Measurements from ENCODE around the gene TLE1.
"Not testable (repeated sequence)": the region's sequence is repeated elsewhere in the genome, so short reads cannot be mapped to it uniquely, and the experiment has no call there.

TLE1 gene

DNA sequence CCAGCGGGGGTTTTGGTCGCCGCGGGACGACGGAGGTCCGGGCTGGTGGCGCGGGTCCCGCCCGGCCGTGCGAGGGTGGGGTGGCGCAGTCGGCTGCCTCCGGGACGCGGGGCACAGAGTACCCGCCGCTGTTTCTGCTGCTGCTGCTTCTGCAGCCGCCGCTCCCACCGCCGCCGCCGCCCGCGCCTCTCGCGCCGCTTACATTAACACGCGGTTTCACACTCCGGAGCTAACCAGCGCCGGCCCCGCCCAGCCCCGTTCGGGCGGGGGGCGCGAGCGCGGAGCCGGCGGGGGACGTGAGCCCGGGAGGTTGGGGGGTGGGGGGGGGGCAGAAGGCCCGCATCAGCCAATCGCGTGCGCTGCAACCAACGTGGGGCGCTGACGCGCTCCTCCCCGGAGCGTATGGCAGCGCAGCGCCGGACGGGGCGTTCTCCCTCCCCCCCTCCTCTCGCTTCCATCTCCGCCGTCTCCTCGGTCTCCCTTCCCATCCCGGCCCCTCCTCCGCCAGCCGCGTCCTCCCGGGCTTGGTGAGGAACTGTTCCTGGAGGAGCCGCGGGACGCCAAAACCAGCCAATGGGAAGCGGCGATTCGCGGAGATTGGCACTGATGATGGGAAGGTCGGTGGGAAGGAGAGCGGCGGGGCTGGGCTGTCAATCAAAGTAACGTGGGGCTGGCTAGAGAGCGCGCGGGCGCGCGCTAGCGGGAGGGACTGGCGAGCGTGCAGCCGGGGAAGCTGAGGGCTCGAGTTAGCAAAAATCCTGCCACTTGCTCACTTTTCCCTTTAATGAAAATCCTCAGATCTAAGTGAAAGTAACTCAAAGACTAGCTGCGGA lies at the start of gene TLE1:
TSS of gene TLE1 (minus strand) at position 205 of the 833 bp plus-strand sequence. CDS start 1,307 bp downstream, outside the sequence.
- DNase-seq = no peak

DNA sequence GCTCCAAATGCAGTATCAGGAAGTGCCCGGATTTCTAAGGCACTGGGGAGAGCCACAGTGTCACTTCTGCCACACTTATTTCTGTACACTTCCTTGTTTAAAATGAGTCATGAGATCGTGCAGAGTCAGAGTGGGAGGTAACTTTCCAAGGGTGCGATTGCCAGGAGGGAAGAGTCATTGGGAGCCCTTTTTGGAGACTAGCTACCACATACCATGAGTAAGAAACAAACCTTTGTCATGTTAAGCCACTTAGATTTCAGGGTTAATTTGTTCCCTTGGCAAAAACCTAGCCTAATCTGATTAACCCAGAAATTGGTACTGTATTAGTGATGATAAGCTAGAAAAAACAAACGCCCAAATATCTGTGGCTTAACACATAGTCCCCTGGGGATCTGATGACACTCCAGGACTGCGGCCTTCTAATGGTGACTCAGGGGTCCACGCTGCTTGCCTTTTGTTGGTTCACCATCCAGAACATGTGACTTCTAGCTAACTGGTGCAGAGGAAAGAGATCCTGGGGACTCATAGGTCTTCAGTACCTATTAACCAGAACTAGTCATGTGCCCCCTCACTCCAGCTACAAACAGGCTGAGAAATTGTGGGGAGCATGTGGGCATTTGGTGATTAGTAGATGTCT lies 48.6 kb upstream of the TLE1 start:
- peak; percentile 62 for DNase-seq

DNA sequence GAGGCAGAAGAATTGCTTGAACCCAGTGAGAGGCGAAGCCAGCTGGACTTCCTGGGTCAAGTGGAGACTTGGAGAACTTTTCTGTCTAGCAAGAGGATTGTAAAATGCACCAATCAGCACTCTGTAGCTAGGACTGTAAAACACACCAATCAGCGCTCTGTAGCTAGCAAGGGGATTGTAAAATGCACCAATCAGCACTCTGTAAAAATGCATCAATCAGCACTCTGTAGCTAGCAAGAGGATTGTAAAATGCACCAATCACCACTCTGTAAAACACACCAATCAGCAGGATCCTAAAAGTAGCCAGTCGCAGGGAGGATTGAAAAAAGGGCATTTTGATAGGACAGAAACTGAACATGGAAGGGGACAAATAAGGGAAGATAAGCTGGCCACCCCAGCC lies 41.2 kb upstream of the TLE1 start:
- not testable (repeated sequence) for DNase-seq

DNA sequence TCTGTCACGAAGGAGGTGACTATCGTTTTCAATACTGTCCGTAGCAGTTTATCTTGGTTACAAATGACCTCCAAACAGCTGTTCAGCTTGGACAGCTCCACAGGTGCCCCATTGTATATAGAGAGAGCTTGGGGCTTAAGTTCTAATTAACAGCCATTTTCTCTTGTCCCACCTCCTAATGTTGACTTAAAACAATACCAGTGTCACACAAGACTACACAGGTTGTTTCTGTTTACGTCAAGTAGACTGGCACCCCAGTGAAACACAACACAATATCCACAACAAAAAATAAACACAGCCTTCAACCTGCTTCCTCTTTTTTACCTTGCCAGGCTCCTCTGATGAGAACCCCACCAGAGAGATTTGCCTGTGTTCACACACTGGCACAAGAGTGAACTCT lies 39.8 kb upstream of the TLE1 start:
- DNase-seq = no peak

DNA sequence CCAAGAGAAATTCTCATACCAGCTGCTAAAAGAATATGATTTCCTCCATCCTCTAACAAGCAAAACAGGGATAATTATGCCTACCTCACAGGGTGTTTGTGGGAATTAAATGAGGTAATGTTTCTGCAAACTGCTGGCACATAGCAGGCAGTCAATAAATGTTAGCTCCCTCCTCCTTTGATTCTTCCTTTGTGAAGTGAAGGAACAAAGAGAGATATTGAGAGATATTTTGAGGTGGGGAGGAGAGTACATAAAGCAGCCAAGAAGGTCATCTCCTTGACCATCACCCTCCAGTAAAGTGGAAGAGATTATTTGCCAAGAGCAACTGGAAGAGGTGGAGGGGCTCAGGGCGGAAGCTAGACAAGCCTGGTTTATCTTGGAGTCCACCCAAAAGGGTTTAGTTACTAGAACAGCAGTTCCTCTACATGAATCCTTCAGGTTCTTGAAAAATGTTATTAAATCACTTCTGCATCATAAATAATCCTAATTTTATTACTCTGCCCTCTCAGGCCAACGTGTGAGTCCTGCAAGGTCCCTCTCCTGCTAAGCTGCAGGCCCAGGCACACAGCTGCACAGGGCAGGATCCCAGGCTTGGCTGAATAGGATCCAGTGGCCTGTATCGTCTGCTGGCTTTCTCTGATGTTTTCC lies 35.0 kb upstream of the TLE1 start:
- no peak for DNase-seq

DNA sequence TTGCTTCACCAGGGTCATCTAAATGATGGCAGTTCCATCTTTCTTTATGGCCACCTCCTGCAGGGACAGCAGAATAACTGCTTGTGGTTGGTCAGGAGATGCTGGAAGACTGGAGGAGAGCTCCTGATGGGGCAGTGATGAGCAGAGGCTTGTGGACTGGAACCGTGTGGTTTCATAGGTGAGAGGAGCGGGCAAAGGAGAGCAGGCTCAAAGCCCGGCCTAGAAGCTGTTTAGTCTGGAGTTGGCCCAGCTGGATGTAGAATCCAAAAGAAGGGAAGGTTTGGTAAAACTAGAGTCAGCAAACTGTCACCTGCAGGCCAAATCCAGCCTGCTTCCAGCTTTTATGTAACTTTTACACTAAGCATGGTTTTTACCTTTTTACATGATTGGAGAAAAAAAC lies 32.9 kb upstream of the TLE1 start:
- DNase-seq = no peak

DNA sequence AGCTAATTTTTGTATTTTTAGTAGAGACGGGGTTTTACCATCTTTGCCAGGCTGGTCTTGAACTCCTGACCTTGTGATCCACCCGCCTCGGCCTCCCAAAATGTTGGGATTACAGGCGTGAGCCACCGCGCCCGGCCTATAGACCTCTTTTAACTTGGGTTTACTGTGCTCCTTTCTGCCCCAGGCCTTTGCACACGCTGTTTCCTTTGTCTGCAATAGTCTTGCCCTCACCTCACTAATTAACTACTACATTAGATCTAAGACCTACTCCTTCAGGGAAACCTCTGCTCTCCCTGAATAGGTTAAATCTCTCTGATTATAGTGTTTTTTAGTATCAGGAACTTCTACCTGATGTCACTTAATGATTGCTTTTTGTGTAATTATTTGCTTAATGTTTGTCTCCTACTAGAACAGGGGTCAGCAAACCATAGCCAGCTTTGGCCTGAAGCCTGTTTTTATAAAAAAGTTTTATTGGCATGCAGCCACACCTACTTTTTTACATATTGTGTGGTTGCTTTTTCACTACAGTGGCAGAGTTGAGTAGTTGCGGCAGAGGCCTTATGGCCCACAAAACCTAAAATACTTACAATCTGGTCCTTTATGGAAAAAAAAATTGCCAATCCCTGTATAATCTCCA lies 31.2 kb upstream of the TLE1 start:
- no peak for DNase-seq

DNA sequence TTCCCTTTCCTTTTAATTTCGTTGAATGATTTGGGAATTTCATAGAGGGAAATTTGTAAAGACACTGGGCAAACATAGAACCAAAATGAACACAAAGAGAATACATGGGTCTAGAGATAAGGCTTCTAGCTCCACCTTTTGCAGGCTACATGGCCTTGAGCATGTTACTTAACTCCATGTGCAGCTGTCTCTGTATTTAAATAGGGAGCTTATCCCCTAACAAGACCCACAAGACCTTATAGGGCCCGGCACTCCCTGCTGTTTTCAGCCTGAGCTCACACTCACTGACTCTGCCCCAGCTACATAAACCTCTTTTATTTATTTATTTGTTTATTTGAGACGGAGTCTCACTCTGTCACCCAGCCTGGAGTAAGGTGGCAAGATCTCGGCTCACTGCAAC lies 30.6 kb upstream of the TLE1 start:
- no peak for DNase-seq

DNA sequence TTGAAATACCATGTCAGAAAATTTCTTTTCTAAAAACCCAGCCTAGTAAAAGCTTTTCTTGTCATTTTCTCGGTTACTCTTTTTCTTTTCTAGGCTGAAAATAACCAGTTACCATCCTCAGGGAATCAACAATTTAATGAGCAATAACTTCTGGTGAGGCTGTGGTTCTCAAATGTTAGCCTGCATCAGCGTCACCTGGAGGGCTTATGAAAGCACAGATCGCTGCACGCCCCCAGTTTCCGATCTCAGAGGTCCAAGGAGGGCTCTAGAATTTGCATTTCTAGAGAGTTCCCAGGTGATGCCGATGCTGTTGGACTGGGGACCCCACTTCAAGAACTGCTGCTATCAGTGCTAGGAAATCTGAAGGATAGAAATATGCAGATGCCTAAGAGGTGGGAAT lies 28.9 kb upstream of the TLE1 start:
- DNase-seq = no peak

DNA sequence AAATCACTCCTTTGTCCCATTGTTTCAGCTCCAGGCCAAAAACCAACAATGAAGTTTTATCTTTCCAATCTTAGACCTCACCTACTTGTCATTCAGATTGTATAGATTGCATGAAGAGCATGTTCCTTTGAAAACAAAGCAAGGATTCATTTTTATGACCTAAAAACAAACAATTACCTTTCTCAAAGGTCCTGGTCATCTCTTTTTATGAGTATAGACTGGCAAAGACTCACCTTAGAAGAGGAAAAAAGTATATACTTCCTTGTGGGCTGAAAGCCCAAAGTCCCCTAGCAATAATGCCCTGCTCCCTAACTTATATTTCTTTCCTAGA lies 28.4 kb upstream of the TLE1 start:
- no peak for DNase-seq

DNA sequence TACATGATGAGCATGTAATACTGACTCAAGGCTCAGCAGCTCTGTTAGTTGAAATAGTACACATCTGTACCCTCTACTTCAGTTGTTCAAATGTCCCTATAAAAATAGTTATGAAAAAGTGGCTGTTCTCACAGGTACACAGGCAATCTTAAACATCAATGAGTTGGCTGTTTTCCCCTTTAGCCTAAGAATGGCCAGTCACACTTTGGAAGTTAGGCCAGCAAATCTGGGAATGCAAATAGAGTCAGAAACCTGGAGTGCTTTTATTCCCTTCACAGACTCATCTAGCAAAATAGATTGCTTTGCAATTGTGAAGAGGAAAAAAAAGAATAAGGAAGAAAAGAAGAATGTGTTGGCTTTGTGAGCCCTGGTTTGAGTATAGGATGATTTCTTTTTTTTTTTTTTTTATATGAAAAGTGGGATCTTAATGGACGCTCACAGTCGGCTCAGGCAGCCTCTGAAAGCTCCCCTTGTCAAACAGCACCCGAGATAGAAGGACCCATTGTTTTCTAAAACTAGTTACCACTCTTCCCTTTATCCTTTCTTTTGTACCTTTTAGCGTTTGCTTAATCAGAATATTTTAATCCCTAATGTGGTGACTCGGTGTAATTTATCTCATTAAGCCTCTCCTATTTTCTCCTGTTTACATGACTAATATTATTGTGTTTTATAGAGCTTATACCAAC lies 27.9 kb upstream of the TLE1 start:
- no peak for DNase-seq

DNA sequence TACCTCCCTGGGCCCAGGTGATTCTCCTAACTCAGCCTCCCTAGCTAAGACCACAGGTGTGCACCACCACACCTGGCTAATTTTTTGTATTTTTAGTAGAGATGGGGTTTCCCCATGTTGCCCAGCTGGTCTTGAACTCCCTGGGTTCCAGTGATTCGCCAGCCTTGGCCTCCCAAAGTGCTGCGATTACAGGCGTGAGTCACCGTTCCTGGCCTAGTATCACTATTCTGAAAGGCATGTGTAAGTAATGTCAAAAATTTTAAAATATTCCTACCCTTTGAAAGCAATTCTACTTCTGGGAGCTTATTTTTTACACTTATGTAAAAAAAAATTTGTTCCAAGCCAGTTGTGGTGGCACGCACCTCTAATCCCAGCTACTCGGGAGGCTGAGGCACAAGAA lies 27.1 kb upstream of the TLE1 start:
- no peak for DNase-seq

DNA sequence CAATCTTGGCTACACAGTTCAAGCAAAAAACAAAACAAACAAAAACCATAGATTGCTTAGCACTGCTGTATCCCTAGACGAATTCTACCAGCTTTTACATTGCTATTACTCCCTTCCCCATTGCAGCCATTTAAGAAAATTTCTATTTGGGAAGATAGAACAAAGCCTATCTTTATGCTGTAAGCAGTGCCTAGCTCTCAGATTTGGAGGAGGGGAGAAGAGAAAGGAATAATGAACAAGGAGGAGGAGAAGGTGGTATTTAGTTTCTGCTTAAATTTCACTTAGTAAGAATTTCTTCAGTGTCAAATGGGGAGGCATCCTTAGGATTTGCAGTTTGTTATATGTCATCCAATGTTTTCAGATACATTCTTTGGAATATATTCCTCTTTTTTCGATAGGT lies 16.2 kb upstream of the TLE1 start:
- no peak for DNase-seq

DNA sequence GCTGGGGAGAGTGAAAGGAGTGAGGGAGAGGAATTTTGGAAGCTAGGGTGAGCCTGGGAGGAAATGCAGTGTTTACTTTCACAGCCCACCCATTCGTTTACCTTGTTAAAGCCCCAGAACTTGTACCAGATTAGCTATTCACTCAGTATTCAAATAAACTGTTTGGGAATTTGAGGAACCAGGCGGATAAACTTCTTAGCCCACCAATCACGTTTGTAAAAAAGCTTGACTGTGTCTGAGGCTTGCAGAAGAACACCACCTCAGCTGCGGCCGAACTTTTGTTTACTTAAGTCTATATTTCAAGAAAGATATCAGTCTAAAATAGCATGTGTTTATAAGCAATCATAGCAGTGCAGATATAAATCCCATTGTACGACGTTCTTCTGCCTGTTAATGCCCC lies 5.2 kb upstream of the TLE1 start:
- DNase-seq = no peak

DNA sequence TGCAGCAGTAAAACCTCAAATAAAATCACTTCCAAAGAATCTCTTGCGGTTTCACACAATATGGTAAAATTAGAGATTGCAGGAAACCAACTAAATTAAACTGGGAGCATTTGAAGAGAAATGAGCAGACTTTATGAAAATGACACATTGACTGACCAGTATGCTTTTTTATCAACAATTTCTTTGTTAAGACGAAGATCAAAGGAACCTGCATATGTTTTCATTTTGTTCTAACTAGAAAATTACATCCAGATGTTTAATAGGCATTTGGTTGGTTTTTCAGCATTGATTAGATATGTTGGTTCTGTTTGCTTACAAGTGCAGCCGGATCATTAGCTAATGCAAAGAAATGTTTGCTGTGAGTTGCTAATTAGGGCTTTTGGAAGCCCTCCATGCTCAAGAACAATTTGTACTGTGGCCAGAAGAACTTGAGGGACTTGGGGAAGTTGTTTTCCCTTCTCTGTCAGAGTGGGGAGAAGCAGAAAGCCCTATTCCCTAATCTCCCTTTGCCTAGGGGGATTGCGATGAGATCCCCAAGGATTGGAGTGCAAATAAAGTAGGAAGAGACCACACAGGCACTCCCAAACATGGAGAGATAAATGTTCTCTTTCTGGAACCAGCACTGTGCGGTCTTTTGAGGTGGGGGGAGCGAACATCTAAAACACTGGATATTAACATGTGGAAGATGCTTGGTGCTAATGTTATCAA lies 4.5 kb upstream of the TLE1 start:
- DNase-seq = no peak

DNA sequence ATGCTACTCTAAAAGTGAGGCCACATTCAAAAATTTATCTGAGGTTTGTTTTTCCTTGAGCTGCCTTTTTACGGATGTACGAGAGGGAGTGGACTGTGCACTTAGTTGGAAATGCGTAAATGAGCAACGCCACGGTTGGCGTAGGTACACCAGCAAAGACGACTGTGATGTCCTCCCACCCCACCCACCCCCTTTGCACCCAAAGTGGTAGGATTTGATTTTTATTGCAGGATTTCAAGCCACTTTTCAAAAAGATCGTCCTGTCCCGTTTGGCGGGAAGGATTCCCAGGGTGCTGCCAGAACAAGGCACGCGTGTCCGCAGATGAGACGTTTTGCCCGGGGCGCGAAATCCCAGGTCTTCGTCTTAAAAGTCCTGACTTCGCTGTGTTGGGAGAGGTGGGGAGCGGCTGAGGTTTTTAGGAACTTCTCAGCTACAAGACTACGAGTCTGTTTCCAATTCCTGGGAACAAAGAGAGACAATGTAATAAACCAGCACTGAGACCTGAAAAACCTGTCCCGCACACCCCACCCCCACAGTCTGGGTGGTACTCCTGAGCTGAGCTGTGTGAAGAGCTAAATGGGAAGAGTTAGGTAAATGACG lies 1.0 kb upstream of the TLE1 start:
- DNase-seq = no peak

DNA sequence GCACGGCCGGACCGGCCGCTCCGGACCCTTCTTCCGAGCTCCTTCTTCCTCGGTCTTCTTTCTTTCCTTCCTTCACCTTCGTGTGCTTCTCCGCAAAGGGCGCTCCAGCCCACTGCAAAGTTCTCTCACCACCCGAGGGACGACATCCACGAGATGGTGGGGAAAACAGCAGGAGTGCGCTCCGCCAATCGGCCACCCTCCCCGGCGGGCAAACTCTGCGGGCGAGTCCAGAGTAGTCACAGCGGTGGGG lies 329 bp downstream of the TLE1 start:
- not testable (repeated sequence) for DNase-seq

DNA sequence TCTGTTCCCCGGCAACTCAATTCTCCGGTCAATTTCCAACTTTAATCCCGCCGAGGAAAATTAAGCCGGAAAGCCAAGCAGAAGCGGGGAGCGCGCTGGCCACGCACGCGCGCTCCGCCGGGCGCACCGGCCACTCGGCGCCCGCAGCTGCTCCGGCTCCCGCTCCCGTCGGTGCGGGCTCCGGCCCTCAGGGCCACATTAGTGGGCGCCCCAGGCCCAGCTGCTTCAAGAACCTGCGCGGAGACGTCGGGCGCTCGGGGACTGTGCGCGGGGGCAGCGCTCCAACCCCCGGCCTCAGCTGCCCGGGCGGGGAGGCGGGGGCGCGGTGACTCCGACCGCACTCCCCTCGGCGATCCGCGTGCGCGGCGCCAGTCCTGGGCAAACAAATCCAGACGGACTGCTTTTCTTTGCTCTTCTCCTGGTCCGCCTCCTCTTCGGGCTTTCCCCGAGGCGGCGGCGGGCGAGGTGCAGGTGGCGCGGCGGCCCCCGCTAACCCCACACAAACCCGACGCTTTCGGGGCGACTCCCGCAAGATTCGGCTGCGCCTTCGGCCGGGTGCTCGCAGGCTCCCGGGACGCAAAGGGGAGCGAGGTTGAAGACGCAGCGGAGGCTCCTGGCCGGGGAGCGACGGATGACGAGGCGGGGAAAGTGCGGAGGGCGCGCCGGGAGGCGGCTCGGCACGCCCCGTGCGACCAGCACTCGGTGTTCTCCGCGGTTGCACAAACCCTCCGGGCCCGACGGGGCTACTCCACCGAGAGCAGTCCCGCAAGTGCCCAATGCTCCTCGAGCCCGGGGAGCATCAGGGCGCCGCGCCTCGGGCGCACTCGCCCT lies 870 bp downstream of the TLE1 start:
- DNase-seq = not testable (repeated sequence)

DNA sequence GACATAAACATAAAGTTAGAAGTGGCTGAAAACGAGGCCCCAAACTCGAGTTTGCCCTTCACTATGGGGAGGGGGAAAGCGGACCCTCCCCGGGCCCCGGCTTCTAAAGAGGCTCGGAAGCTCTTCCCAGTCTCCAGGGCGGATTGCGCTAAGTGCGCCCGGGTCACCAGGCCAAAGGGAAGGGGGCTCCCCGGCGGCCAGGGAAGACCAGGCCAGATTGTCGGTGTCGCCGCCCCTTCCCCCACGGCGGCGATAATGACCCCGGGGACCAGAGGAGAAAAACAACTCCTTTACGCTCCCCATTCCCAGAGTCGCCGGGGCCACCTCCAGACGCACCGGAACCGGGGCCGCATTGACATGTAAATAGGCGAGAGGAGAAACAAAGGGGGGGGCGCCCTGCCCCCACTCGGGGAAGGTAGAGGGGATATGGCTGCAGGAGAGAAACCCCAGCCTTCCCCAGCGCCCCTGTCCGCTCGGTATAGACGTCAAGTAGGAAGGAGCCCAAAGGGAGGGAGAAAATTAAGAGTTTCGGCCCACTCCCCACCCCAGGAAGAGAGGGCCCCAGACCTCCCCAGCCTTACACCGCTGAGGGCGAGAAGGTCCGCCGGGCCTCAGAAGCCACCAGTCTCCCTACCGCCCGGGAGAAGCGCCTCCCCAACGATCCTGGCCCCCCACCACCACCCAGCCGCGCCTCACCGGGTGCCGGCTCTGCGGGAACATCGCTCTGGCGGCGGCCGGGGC lies 1.7 kb downstream of the TLE1 start:
- DNase-seq = no peak

DNA sequence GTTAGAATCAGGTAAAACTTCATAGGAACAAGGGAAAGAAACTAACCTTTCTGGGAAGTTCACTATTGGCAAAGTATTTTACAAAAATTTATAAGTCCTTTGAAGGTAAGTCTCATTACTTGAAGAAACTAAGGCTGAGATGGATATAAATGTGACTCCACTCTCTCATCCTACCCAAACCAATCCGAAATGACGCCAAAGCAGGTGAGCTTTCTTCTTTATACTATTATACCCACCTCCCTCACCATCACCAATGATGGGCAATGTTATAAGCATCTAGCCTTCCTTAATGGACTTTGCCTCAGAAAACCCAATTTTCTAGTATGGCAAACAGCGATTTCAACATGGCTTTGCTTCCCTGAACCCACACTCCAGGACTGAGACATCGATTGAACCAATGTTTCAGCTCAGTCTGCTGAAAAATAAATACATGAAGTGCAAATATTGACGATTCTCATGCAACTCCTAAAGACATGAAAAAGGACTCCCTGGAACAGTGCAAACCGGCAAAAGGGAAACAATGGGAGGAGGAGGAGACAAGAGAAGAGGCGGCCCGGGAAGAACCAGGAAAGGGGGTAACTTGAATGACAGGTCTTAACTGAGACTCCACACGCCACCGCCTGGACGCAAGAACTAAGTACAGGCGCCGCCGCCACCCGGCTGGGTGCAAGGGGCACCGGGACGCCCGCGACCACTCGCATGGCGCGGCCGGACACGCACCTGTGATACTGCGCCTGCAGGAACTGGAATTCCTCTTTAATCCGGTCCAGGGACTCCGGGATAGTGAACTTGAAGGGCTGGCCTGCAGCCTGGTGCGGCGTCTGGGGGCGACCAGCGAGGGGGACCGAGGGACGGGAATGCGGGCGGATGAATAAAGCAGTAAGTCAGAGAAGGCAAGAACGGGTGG lies 2.5 kb downstream of the TLE1 start:
- DNase-seq = no peak

Measured in OCI-M1 (cell line).